K562 (cell line): Measurements from ENCODE around the gene KCNE2. TPM values are rescaled to one million over a fixed set of nuclear protein-coding genes. Genes with fewer than 3 reads are reported as not detected.

Source experiments
- ATAC-seq: fragments of 200-7000 bp; cut with Tn5 transposase; 3 replicates; pipeline ENCODE4 v1.9.1; 2020; ENCODE audit warnings: moderate library complexity
- BruUV-seq: library from RNA; stranded (reverse); fragments of 400-500 nt; replicated peaks from 2 replicates; lab custom pipeline; 2021; lab: Mats Ljungman, UMichigan
- CTCF ChIA-PET: fragments of 300-600 bp; formaldehyde crosslinking; extraction: SDS; loops from one replicate; lab custom pipeline; 2021; ENCODE audit warnings: low intra/inter-chr PET ratio; lab: Yijun Ruan, JAX
- POLR2A ChIA-PET: fragments of 300-600, 350-650 bp; sonication (Branson Sonifier 250); formaldehyde crosslinking; extraction: SDS; loops from one replicate; lab custom pipeline; 2021; ENCODE audit warnings: antibody characterized with exemption, inconsistent platforms; lab: Yijun Ruan, JAX
- DNase-seq, 4 experiments: peaks; one replicate each; pipeline versions ENCODE4 v3.0.0 to v3.0.0-alpha.2; 2011 to 2018; ENCODE audit warnings: low spot score in 3 of 4, mixed read lengths in 3 of 4; ENCODE audit errors: extremely low read depth in 1 of 4
- FAIRE-seq: peaks from 2 replicates; lab custom pipeline; 2011; peaks lifted over from hg19 to GRCh38; lab: Jason Lieb, UNC
- H2AFZ ChIP-seq: 2 replicates; pipeline ENCODE4 v1.6.0; 2011; ENCODE audit warnings: low read depth, low read length, control low read depth, inconsistent platforms
- H3K27ac ChIP-seq: fragments of 200-600 bp; 3 replicates; pipeline ENCODE4 v1.8.0; 2011; ENCODE audit warnings: low read depth, mild to moderate bottlenecking, control low read depth, inconsistent platforms, low read length, moderate library complexity, mixed read lengths; ENCODE audit errors: extremely low read depth
- H3K27me3 ChIP-seq, 2 experiments: fragments of 300-600 bp in 1 of 2; 2 replicates in 1 of 2; 3 replicates in 1 of 2; pipeline versions ENCODE4 v1.6.0 to v1.8.0; 2011; ENCODE audit warnings: inconsistent platforms in 2 of 2, low read length in 2 of 2, mild to moderate bottlenecking in 1 of 2, mixed read lengths in 1 of 2, moderate library complexity in 1 of 2; ENCODE audit not compliant: control insufficient read depth in 2 of 2, insufficient read depth in 2 of 2
- H3K36me3 ChIP-seq: fragments of 300-600 bp; 3 replicates; pipeline ENCODE4 v1.8.0; 2011; ENCODE audit warnings: mild to moderate bottlenecking, low read length, inconsistent platforms; ENCODE audit not compliant: control insufficient read depth, insufficient read depth
- H3K4me1 ChIP-seq, 2 experiments: fragments of 200-600 bp in 1 of 2; replicated peaks in 1 of 2; 2 replicates in 1 of 2; 3 replicates in 1 of 2; pipeline versions ENCODE4 v1.5.1 to v1.8.0; 2011; ENCODE audit warnings: inconsistent platforms in 2 of 2, low read length in 2 of 2, mild to moderate bottlenecking in 1 of 2, mixed read lengths in 1 of 2, moderate library complexity in 1 of 2; ENCODE audit not compliant: control insufficient read depth in 2 of 2, insufficient read depth in 2 of 2
- H3K4me2 ChIP-seq: 2 replicates; pipeline ENCODE4 v1.6.1; 2011; ENCODE audit warnings: low read length, control low read depth, inconsistent platforms, mixed read lengths; ENCODE audit not compliant: insufficient read depth
- H3K4me3 ChIP-seq: fragments of 200-600 bp; sonication (generic), shearing (Covaris generic); 2 replicates; pipeline ENCODE4 v1.5.1; 2016; ENCODE audit warnings: control low read depth, inconsistent platforms
- H3K79me2 ChIP-seq: fragments of 200-600 bp; 3 replicates; pipeline ENCODE4 v1.8.0; 2011; ENCODE audit warnings: low read length, inconsistent platforms; ENCODE audit not compliant: control insufficient read depth, insufficient read depth
- H3K9ac ChIP-seq, 2 experiments: 2 replicates each; pipeline versions ENCODE4 v1.6.0 to v1.6.1; 2011; ENCODE audit warnings: low read depth in 2 of 2, low read length in 2 of 2, control low read depth in 1 of 2, inconsistent platforms in 1 of 2, mild to moderate bottlenecking in 1 of 2, mixed read lengths in 1 of 2; ENCODE audit not compliant: insufficient read depth in 1 of 2
- H3K9me1 ChIP-seq: one replicate; pipeline ENCODE4 v1.6.0; 2011; ENCODE audit warnings: inconsistent platforms, mild to moderate bottlenecking, low read length, moderate library complexity; ENCODE audit not compliant: control insufficient read depth, insufficient read depth
- H3K9me3 ChIP-seq: replicated peaks from 2 replicates; pipeline ENCODE4 v1.5.1; 2011; ENCODE audit warnings: low read depth, low read length, inconsistent platforms; ENCODE audit not compliant: control insufficient read depth, insufficient read depth
- H4K20me1 ChIP-seq: replicated peaks from 2 replicates; pipeline ENCODE4 v1.6.1; 2011; ENCODE audit warnings: low read length, inconsistent platforms, mixed read lengths; ENCODE audit not compliant: control insufficient read depth, insufficient read depth
- BRD9 ChIP-seq: fragments of 450-650 bp; IDR thresholded peaks from 2 replicates; pipeline ENCODE4 v1.6.1; 2018; ENCODE audit warnings: low read depth; ENCODE audit not compliant: partially characterized antibody
- CHD2 ChIP-seq: IDR thresholded peaks from 2 replicates; pipeline ENCODE4 v1.6.1; 2011; ENCODE audit warnings: low read depth, low read length
- ETV5 ChIP-seq: sonication (generic); formaldehyde crosslinking; IDR thresholded peaks from 2 replicates; pipeline ENCODE4 v1.4.0; 2020; ENCODE audit warnings: low read depth, mild to moderate bottlenecking, missing genetic modification reagents
- MCM3 ChIP-seq: fragments of 450-650 bp; IDR thresholded peaks from 2 replicates; pipeline ENCODE4 v1.6.1; 2016
- NR2C2 ChIP-seq, 2 experiments: fragments of 200-800 bp in 1 of 2; sonication (Bioruptor generic) in 1 of 2; sonication (generic) in 1 of 2; formaldehyde crosslinking in 1 of 2; IDR thresholded peaks; 2 replicates each; pipeline versions ENCODE4 v1.6.1 to v1.8.0; 2016 to 2022; ENCODE audit warnings: mild to moderate bottlenecking in 1 of 2, missing compliant biosample characterization in 1 of 2, missing genetic modification characterization in 1 of 2, missing genetic modification reagents in 1 of 2
- RBBP5 ChIP-seq: fragments of 200-600 bp; sonication (generic); IDR thresholded peaks from 2 replicates; pipeline ENCODE4 v1.6.1; 2012; ENCODE audit warnings: borderline replicate concordance, mild to moderate bottlenecking, low read length, control low read depth, inconsistent platforms; ENCODE audit not compliant: insufficient read depth, poor library complexity, severe bottlenecking
- SREBF1 ChIP-seq: fragments of 150-350 bp; IDR thresholded peaks from 2 replicates; pipeline ENCODE4 v1.6.1; 2014; ENCODE audit warnings: antibody characterized with exemption, low read depth, low read length, borderline replicate concordance
- TAF1 ChIP-seq: IDR thresholded peaks from 2 replicates; pipeline ENCODE4 v1.6.1; 2011; ENCODE audit warnings: mild to moderate bottlenecking, low read length, moderate library complexity; ENCODE audit not compliant: insufficient read depth, control insufficient read depth, severe bottlenecking; ENCODE audit errors: extremely low read depth
- ZFP1 ChIP-seq: fragments of 450-650 bp; formaldehyde crosslinking; IDR thresholded peaks from 2 replicates; pipeline ENCODE4 v1.4.0; 2020; ENCODE audit warnings: mild to moderate bottlenecking, mixed read lengths
- ZFP30 ChIP-seq: fragments of 250-450 bp; sonication (Bioruptor Pico); IDR thresholded peaks from 2 replicates; pipeline ENCODE4 v1.8.0; 2022; ENCODE audit warnings: moderate library complexity, mild to moderate bottlenecking, inconsistent platforms, borderline replicate concordance
- ZNF224 ChIP-seq: sonication (generic); formaldehyde crosslinking; IDR thresholded peaks from 2 replicates; pipeline ENCODE4 v1.8.0; 2022; ENCODE audit warnings: mild to moderate bottlenecking, missing genetic modification reagents
- ZNF24 ChIP-seq: fragments of 450-650 bp; IDR thresholded peaks from 2 replicates; pipeline ENCODE4 v1.6.1; 2016
- ZNF431 ChIP-seq: sonication (generic); formaldehyde crosslinking; IDR thresholded peaks from 2 replicates; pipeline ENCODE4 v1.8.0; 2022; ENCODE audit warnings: mild to moderate bottlenecking, missing genetic modification reagents
- ZNF586 ChIP-seq: fragments of 450-650 bp; formaldehyde crosslinking; conservative IDR thresholded peaks from 2 replicates; pipeline ENCODE4 v1.4.0; 2020; ENCODE audit warnings: mild to moderate bottlenecking, moderate library complexity
- WGBS: fragments of 100-300 bp; shearing (Covaris generic); methylation state at CpG from one replicate; pipeline ENCODE4 v1.1.6; 2016; ENCODE audit warnings: low coverage, mixed read lengths; ENCODE audit not compliant: insufficient coverage; ENCODE audit errors: missing lambda C conversion rate; 5-methylcytosine and 5-hydroxymethylcytosine counted together
- in situ Hi-C: fragments of 300-500 bp; cut with MboI; formaldehyde crosslinking; loops from 4 replicates; pipeline ENCODE4 v1.15.0; 2018; ENCODE audit warnings: inconsistent platforms, mixed read lengths
- intact Hi-C: fragments of 100-400 bp; cut with micrococcal nuclease; formaldehyde crosslinking; loops from 2 replicates; pipeline ENCODE4 v1.14.2; 2022
- polyA plus RNA-seq, 8 experiments: library from polyadenylated mRNA; depleted of rRNA in 4 of 8; stranded (reverse) in 5 of 8; unstranded in 3 of 8; fragments of >200 nt; fragmentation: Nextera tagmentation in 2 of 8; fragmentation: Illumina TruSeq in 1 of 8; extraction: Ambion mirVana in 2 of 8; extraction: Trizol in 1 of 8; gene quantifications; 2 replicates each; pipeline versions ENCODE4 v1.2.1 to v1.2.3, GENCODE V29; 2011 to 2014; ENCODE audit warnings: inconsistent platforms in 1 of 8, missing spikeins in 1 of 8
- total RNA-seq, 7 experiments: library from RNA; depleted of rRNA in 6 of 7; stranded (reverse); fragments of >200 nt in 6 of 7; fragmentation: Illumina TruSeq in 2 of 7; extraction: Trizol in 2 of 7; gene quantifications; 2 replicates each; pipeline versions ENCODE4 v1.2.1 to v1.2.3, GENCODE V29; 2011 to 2021; ENCODE audit warnings: low replicate concordance in 1 of 7

Gene KCNE2
- total and polyA plus RNA-seq, 9 of the 15 experiments (the other 6 are each of a cell fraction or from before 2014, with no cell fraction given): not detected

- 0% methylated on average over 4 of the region's 4 CpGs for WGBS
- no peak for DNase-seq
- intact Hi-C loops (no loop called here), in situ Hi-C loops (no loop called here)
- POLR2A ChIA-PET: interaction anchor here (0.6 kb wide), 4 partner anchors 15 to 419 kb away, joined by 3 to 4 read pairs (median 3); no protein-coding TSS in a partner anchor
- no peaks in the 10 kb centered on the region for H4K20me1 ChIP-seq
- no peak overlapping the region for H3K9ac ChIP-seq
- FAIRE-seq: no peak
- no peaks in the 10 kb centered on the region for H3K79me2 ChIP-seq
- H3K9me1 ChIP-seq: no peaks in the 10 kb centered on the region
- CTCF ChIA-PET: interaction anchor here (0.7 to 2.8 kb wide), 2 partner anchors 427 to 429 kb away, joined by 3 to 27 read pairs; no protein-coding TSS in a partner anchor
- no peak overlapping the region for H3K4me3 ChIP-seq
- no peak overlapping the region for H2AFZ ChIP-seq
- H3K4me2 ChIP-seq: no peak overlapping the region
- peaks cover 16 to 23% of the 10 kb centered on the region in 2 experiments for H3K27me3 ChIP-seq
- no TSS peak for BruUV-seq
- H3K4me1 ChIP-seq: no peaks in the 10 kb centered on the region
- no peak for TF ChIP-seq ZNF24
- TF ChIP-seq ZFP30 (CRISPR knock-in tag): no peak
- no peak for TF ChIP-seq ZFP1 (CRISPR knock-in tag)
- TF ChIP-seq CHD2: peak; percentile 68; the same call in 1 of the 2 replicates
- H3K27ac ChIP-seq: no peak overlapping the region
- no peak for ATAC-seq
- no peaks in the 10 kb centered on the region for H3K36me3 ChIP-seq
- no peaks in the 10 kb centered on the region for H3K9me3 ChIP-seq
These were observed 11.2 kb upstream of the KCNE2 start for GRCh38 chr21:34352556-34352955.

- no peaks in the 10 kb centered on the region for H3K79me2 ChIP-seq
- intact Hi-C loops (no loop called here), in situ Hi-C loops (no loop called here)
- H3K27ac ChIP-seq: no peak overlapping the region
- BruUV-seq: no TSS peak
- H3K9ac ChIP-seq: no peak overlapping the region
- no peaks in the 10 kb centered on the region for H3K36me3 ChIP-seq
- TF ChIP-seq MCM3 (no peak), TAF1 (no peak), ZNF586 (CRISPR knock-in tag) (no peak), SREBF1 (no peak), ZNF431 (CRISPR knock-in tag) (no peak), ZNF224 (CRISPR knock-in tag) (no peak), RBBP5 (no peak), NR2C2 (CRISPR knock-in tag; IDR thresholded peaks at IDR 0.05) (no peak), NR2C2 (tag; IDR thresholded peaks at IDR 0.05) (no peak), ETV5 (CRISPR knock-in tag) (no peak), BRD9 (no peak)
- no peaks in the 10 kb centered on the region for H3K9me1 ChIP-seq
- no peak overlapping the region for H3K4me3 ChIP-seq
- 3% methylated on average over 6 of the region's 6 CpGs for WGBS
- CTCF ChIA-PET: interaction anchor here (2.8 kb wide), 1 partner anchor 430 kb away, joined by 27 read pairs; no protein-coding TSS in a partner anchor
- H3K27me3 ChIP-seq: peaks cover 16 to 23% of the 10 kb centered on the region in 2 experiments
- DNase-seq (no peak), ATAC-seq (no peak), FAIRE-seq (no peak)
- POLR2A ChIA-PET: interaction anchor here (0.6 kb wide), 2 partner anchors 16 to 286 kb away, joined by 3 read pairs; no protein-coding TSS in a partner anchor
- H2AFZ ChIP-seq: no peak overlapping the region
- no peaks in the 10 kb centered on the region for H3K4me1 ChIP-seq
- H3K9me3 ChIP-seq: no peaks in the 10 kb centered on the region
- no peaks in the 10 kb centered on the region for H4K20me1 ChIP-seq
- H3K4me2 ChIP-seq: no peak overlapping the region
These were observed 10.6 kb upstream of the KCNE2 start for GRCh38 chr21:34353182-34353581.
